ENCODE data around the gene UBE4A. TPM values are rescaled to one million over a fixed set of nuclear protein-coding genes. Genes with fewer than 3 reads are reported as not detected.

Gene UBE4A
- total and polyA plus RNA-seq, 9 of the 15 experiments (the other 6 are each of a cell fraction or from before 2014, with no cell fraction given) = 13.5 to 45.2 (median 26.8) TPM

DNA sequence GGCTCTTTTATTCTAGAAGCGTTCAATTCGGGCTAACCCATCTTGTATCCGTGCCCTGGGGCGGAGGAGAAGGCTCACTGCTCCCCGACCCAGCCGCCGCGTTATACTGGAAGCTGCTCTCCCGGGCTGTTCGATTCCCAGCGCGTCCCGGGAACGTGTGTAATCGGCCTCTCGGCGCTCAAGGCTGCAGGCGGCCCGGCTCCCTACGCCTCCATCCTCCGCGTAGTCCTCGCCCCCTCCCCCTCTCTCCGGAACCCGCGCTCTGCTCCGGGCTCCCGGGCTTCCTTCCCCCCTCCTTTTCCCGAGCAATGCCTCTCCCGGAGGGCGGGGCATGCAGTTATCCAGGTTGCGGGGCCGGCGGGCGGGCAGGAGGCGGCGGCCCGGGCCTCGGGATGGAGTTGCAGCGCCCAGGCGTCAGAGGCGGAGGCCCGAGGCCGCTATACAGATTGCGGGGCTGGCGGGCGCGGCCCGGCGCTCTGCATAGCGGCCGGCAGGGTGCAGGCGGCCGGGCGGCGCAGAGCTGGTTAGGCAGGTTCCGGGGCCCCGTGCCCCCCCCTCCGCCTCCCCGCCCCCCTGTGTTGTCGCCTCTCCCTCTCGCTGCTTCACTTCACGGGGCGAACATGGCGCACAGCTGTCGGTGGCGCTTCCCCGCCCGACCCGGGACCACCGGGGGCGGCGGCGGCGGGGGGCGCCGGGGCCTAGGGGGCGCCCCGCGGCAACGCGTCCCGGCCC lies 76.7 kb downstream of the UBE4A start, which contains the start of gene KMT2A (continued):
- TF ChIP-seq, protein P1, sequence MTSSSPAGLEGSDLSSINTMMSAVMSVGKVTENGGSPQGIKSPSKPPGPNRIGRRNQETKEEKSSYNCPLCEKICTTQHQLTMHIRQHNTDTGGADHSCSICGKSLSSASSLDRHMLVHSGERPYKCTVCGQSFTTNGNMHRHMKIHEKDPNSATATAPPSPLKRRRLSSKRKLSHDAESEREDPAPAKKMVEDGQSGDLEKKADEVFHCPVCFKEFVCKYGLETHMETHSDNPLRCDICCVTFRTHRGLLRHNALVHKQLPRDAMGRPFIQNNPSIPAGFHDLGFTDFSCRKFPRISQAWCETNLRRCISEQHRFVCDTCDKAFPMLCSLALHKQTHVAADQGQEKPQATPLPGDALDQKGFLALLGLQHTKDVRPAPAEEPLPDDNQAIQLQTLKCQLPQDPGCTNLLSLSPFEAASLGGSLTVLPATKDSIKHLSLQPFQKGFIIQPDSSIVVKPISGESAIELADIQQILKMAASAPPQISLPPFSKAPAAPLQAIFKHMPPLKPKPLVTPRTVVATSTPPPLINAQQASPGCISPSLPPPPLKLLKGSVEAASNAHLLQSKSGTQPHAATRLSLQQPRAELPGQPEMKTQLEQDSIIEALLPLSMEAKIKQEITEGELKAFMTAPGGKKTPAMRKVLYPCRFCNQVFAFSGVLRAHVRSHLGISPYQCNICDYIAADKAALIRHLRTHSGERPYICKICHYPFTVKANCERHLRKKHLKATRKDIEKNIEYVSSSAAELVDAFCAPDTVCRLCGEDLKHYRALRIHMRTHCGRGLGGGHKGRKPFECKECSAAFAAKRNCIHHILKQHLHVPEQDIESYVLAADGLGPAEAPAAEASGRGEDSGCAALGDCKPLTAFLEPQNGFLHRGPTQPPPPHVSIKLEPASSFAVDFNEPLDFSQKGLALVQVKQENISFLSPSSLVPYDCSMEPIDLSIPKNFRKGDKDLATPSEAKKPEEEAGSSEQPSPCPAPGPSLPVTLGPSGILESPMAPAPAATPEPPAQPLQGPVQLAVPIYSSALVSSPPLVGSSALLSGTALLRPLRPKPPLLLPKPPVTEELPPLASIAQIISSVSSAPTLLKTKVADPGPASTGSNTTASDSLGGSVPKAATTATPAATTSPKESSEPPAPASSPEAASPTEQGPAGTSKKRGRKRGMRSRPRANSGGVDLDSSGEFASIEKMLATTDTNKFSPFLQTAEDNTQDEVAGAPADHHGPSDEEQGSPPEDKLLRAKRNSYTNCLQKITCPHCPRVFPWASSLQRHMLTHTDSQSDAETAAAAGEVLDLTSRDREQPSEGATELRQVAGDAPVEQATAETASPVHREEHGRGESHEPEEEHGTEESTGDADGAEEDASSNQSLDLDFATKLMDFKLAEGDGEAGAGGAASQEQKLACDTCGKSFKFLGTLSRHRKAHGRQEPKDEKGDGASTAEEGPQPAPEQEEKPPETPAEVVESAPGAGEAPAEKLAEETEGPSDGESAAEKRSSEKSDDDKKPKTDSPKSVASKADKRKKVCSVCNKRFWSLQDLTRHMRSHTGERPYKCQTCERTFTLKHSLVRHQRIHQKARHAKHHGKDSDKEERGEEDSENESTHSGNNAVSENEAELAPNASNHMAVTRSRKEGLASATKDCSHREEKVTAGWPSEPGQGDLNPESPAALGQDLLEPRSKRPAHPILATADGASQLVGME (CRISPR knock-in tag; IDR thresholded peaks at IDR 0.05) = peak; percentile 95
- TF ChIP-seq POLR2G (IDR thresholded peaks at IDR 0.05; ENCODE audit: low read depth, low read length) = peak; percentile 74
- TF ChIP-seq ZNF347 (CRISPR knock-in tag; IDR thresholded peaks at IDR 0.05; ENCODE audit: low read depth) = no peak
- no peak for TF ChIP-seq MTF1 (CRISPR knock-in tag; IDR thresholded peaks at IDR 0.05; ENCODE audit: borderline replicate concordance)
- no peak for TF ChIP-seq ILK (tag; IDR thresholded peaks at IDR 0.05; ENCODE audit: borderline replicate concordance, low read depth)
- 0 out of 2 replicates have a peak, but pooled peaks have one; percentile 33 for TF ChIP-seq MTA1 (IDR thresholded peaks at IDR 0.05; ENCODE audit: borderline replicate concordance)
- TF ChIP-seq, protein P2, sequence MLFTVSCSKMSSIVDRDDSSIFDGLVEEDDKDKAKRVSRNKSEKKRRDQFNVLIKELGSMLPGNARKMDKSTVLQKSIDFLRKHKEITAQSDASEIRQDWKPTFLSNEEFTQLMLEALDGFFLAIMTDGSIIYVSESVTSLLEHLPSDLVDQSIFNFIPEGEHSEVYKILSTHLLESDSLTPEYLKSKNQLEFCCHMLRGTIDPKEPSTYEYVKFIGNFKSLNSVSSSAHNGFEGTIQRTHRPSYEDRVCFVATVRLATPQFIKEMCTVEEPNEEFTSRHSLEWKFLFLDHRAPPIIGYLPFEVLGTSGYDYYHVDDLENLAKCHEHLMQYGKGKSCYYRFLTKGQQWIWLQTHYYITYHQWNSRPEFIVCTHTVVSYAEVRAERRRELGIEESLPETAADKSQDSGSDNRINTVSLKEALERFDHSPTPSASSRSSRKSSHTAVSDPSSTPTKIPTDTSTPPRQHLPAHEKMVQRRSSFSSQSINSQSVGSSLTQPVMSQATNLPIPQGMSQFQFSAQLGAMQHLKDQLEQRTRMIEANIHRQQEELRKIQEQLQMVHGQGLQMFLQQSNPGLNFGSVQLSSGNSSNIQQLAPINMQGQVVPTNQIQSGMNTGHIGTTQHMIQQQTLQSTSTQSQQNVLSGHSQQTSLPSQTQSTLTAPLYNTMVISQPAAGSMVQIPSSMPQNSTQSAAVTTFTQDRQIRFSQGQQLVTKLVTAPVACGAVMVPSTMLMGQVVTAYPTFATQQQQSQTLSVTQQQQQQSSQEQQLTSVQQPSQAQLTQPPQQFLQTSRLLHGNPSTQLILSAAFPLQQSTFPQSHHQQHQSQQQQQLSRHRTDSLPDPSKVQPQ (CRISPR knock-in tag; IDR thresholded peaks at IDR 0.05; ENCODE audit: borderline replicate concordance) = no peak
- TF ChIP-seq CBX5 (IDR thresholded peaks at IDR 0.05; ENCODE audit: borderline replicate concordance, low read depth) = no peak
- no peak for TF ChIP-seq MCM2 (IDR thresholded peaks at IDR 0.05; ENCODE audit: low read depth)
- TF ChIP-seq ARID2 (IDR thresholded peaks at IDR 0.05) = no peak
- peak; percentile 94; the same call in 1 of the 2 replicates for TF ChIP-seq ZNF76 (CRISPR knock-in tag; IDR thresholded peaks at IDR 0.05; ENCODE audit: borderline replicate concordance)
- TF ChIP-seq ZNF431 (CRISPR knock-in tag; IDR thresholded peaks at IDR 0.05) = peak; percentile 36; the same call in 1 of the 2 replicates
- peak; percentile 41; the same call in 1 of the 2 replicates for TF ChIP-seq DPF2 (IDR thresholded peaks at IDR 0.05)
- TF ChIP-seq, protein P3, sequence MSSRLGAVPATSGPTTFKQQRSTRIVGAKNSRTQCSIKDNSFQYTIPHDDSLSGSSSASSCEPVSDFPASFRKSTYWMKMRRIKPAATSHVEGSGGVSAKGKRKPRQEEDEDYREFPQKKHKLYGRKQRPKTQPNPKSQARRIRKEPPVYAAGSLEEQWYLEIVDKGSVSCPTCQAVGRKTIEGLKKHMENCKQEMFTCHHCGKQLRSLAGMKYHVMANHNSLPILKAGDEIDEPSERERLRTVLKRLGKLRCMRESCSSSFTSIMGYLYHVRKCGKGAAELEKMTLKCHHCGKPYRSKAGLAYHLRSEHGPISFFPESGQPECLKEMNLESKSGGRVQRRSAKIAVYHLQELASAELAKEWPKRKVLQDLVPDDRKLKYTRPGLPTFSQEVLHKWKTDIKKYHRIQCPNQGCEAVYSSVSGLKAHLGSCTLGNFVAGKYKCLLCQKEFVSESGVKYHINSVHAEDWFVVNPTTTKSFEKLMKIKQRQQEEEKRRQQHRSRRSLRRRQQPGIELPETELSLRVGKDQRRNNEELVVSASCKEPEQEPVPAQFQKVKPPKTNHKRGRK (tag; IDR thresholded peaks at IDR 0.05) = no peak
- peak; percentile 89; the same call in 1 of the 2 replicates for TF ChIP-seq KLF1 (tag; IDR thresholded peaks at IDR 0.05)
- no peak for TF ChIP-seq BRD9 (IDR thresholded peaks at IDR 0.05; ENCODE audit: low read depth, partially characterized antibody)
- no peak for TF ChIP-seq CEBPG (CRISPR knock-in tag; IDR thresholded peaks at IDR 0.05)
- no peak; a peak in 1 of 4 replicates for TF ChIP-seq CEBPG (tag; conservative IDR thresholded peaks at IDR 0.05 in 1 of 2, IDR thresholded peaks at IDR 0.05 in 1 of 2)

Data from K562 (cell line).